HepG2 (cell line): ENCODE measurements around the gene SF3B6.

Source experiments
- CEBPB ChIP-seq: IDR thresholded peaks from 2 replicates; pipeline ENCODE4 v1.6.1; 2011; ENCODE audit warnings: low read depth, low read length, improper control_type of control experiment, borderline replicate concordance
- CREB3 ChIP-seq: sonication (generic); formaldehyde crosslinking; IDR thresholded peaks from 2 replicates; pipeline ENCODE4 v1.5.0; 2020; ENCODE audit warnings: missing genetic modification reagents
- CREM ChIP-seq, 2 experiments: sonication (generic) in 1 of 2; formaldehyde crosslinking in 1 of 2; IDR thresholded peaks; 2 replicates each; pipeline versions ENCODE4 v1.4.0 to v1.6.1; 2016 to 2020; ENCODE audit warnings: antibody characterized with exemption in 1 of 2, mild to moderate bottlenecking in 1 of 2, missing genetic modification reagents in 1 of 2
- MXI1 ChIP-seq: IDR thresholded peaks from 3 replicates; pipeline ENCODE4 v1.6.1; 2012; ENCODE audit warnings: low read depth, low read length, inconsistent platforms, borderline replicate concordance
- POLR2A ChIP-seq, 2 experiments: IDR thresholded peaks; 2 replicates each; pipeline ENCODE4 v1.6.1; 2011; ENCODE audit warnings: low read depth in 2 of 2, low read length in 2 of 2, mild to moderate bottlenecking in 1 of 2, moderate library complexity in 1 of 2; ENCODE audit not compliant: insufficient read depth in 1 of 2
- SP2 ChIP-seq: sonication (generic); formaldehyde crosslinking; IDR thresholded peaks from 2 replicates; pipeline ENCODE4 v1.5.1; 2020; ENCODE audit warnings: mild to moderate bottlenecking, missing genetic modification reagents
- XRCC5 ChIP-seq: fragments of 200-400 bp; formaldehyde crosslinking; optimal IDR thresholded peaks from 2 replicates; pipeline ENCODE3; 2017; ENCODE audit warnings: mild to moderate bottlenecking, low read length
- ZFP1 ChIP-seq: IDR thresholded peaks from 2 replicates; pipeline ENCODE4 v1.6.1; 2016
- ZNF766 ChIP-seq: sonication (generic); formaldehyde crosslinking; IDR thresholded peaks from 2 replicates; pipeline ENCODE4 v1.5.0; 2020; ENCODE audit warnings: missing genetic modification reagents, borderline replicate concordance
- TF ChIP-seq, protein P1 (sequence below): sonication (generic); formaldehyde crosslinking; IDR thresholded peaks from 2 replicates; pipeline ENCODE4 v1.5.0; 2020; ENCODE audit warnings: mild to moderate bottlenecking, missing genetic modification reagents, moderate library complexity

DNA sequence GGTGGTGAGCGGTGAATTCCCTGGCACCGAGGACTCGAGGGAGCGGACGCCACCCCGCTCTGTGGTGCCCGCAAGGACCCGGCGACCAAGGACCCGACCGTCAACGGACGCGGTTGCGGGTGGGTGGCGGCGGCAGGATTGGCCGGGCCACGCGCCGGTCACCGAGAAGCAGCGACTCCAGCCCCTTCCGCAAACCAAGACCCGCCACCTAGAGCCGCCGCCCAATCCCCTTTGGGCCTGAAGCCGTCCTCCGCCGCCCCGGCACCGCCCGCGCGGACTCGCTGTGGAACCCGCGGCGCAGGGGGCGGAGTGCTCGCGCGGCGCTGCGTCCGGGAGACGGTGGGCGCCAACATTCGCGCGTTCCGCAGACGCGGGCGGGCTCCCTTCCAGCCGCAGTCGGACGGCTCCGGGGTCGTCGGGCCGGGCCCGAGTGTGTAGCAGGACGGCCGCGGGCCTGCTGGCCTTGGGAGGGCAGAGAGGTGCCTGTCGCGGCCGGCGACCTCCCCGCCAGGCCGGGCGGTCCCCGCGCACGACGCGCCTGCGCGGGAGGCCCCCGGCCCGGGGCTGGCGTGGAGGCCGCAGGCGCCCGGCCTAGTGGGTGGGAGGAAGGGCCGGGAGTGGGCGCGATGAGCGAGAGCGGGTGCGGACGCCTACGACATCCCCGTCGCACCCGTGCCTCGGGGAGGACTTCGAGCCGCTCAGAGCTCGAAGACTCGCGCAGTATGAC is 47.2 kb upstream of the SF3B6 start, which contains the start of the genes FAM228B and PFN4:
- TF ChIP-seq POLR2A (IDR thresholded peaks at IDR 0.05; ENCODE audit: insufficient read depth in 1 of 2, low read depth in 2 of 2, low read length in 2 of 2) (peak; percentile 51 to 87), ZFP1 (no peak), XRCC5 (peak; percentile 38), ZNF766 (CRISPR knock-in tag) (peak; percentile 61; the same call in 1 of the 2 replicates), CEBPB (no peak), MXI1 (peak; percentile 9; the same call in 1 of the 3 replicates), SP2 (CRISPR knock-in tag) (peak; percentile 89), CREB3 (peak; percentile 53; the same call in 1 of the 2 replicates), CREM (IDR thresholded peaks at IDR 0.05) (no peak), CREM (CRISPR knock-in tag; IDR thresholded peaks at IDR 0.05) (no peak)
- TF ChIP-seq, protein P1, sequence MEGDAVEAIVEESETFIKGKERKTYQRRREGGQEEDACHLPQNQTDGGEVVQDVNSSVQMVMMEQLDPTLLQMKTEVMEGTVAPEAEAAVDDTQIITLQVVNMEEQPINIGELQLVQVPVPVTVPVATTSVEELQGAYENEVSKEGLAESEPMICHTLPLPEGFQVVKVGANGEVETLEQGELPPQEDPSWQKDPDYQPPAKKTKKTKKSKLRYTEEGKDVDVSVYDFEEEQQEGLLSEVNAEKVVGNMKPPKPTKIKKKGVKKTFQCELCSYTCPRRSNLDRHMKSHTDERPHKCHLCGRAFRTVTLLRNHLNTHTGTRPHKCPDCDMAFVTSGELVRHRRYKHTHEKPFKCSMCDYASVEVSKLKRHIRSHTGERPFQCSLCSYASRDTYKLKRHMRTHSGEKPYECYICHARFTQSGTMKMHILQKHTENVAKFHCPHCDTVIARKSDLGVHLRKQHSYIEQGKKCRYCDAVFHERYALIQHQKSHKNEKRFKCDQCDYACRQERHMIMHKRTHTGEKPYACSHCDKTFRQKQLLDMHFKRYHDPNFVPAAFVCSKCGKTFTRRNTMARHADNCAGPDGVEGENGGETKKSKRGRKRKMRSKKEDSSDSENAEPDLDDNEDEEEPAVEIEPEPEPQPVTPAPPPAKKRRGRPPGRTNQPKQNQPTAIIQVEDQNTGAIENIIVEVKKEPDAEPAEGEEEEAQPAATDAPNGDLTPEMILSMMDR (CRISPR knock-in tag), result peak; percentile 21; the same call in 1 of the 2 replicates
